Stimulated activated CD4-positive, alpha-beta T cell treated with anti-CD3 and anti-CD28 coated beads, Interleukin-1b, Interleukin-23, amount 100 ng/mL, for 24 hours (primary cell): ENCODE measurements around the gene FAT1.
"Not testable (repeated sequence)": the region's sequence is repeated elsewhere in the genome, so short reads cannot be mapped to it uniquely, and the experiment has no call there.

Experiments
- DNase-seq, 4 experiments: peaks; one replicate each; pipeline ENCODE4 v3.0.0-alpha.2; 2020; ENCODE audit warnings: low read depth in 4 of 4, low spot score in 1 of 4

Gene FAT1, protein sequence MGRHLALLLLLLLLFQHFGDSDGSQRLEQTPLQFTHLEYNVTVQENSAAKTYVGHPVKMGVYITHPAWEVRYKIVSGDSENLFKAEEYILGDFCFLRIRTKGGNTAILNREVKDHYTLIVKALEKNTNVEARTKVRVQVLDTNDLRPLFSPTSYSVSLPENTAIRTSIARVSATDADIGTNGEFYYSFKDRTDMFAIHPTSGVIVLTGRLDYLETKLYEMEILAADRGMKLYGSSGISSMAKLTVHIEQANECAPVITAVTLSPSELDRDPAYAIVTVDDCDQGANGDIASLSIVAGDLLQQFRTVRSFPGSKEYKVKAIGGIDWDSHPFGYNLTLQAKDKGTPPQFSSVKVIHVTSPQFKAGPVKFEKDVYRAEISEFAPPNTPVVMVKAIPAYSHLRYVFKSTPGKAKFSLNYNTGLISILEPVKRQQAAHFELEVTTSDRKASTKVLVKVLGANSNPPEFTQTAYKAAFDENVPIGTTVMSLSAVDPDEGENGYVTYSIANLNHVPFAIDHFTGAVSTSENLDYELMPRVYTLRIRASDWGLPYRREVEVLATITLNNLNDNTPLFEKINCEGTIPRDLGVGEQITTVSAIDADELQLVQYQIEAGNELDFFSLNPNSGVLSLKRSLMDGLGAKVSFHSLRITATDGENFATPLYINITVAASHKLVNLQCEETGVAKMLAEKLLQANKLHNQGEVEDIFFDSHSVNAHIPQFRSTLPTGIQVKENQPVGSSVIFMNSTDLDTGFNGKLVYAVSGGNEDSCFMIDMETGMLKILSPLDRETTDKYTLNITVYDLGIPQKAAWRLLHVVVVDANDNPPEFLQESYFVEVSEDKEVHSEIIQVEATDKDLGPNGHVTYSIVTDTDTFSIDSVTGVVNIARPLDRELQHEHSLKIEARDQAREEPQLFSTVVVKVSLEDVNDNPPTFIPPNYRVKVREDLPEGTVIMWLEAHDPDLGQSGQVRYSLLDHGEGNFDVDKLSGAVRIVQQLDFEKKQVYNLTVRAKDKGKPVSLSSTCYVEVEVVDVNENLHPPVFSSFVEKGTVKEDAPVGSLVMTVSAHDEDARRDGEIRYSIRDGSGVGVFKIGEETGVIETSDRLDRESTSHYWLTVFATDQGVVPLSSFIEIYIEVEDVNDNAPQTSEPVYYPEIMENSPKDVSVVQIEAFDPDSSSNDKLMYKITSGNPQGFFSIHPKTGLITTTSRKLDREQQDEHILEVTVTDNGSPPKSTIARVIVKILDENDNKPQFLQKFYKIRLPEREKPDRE (N-terminal part only)

DNA sequence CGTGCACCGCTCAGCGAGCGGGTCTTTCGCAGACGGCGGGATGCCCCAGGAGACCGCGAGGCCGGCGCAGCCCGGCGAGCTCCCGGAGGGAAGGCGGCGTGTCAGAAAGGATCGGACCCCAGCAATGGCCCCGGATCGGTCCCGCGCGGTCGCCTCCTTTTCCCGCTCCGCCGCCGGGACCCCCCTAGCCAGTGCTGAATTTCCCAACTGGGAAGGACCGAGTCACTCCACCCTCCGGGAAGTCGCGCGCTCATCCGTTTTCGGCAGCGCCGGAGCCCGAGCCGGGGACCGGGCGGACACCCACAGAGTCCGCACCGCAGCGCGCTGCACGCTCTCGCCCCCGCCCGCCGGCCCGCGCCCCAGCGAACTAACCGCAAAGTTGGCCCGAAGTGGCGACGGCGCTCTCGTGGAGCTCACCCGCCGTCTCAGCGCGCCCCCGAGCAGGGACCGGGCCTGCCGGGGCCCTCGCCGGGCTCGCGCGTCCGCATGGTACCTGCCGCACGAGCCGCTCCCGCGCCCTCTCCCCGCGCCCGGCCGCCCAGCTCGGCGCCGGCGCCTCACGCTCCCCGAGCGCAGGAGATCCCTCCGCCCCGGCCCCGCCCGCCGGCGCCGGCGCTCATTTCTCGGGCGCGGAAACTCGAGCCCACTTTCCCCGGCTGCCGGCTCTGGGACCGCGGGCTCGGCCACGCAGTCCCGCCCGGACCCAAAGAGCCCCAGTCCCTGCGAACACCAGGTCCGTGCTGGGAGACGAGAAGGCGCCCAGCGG is at the start of gene FAT1:
Gene FAT1, minus strand, starts transcription at position 565 of the 766 bp plus-strand sequence. CDS start 14,029 bp downstream, outside the sequence.
- DNase-seq = no peak

DNA sequence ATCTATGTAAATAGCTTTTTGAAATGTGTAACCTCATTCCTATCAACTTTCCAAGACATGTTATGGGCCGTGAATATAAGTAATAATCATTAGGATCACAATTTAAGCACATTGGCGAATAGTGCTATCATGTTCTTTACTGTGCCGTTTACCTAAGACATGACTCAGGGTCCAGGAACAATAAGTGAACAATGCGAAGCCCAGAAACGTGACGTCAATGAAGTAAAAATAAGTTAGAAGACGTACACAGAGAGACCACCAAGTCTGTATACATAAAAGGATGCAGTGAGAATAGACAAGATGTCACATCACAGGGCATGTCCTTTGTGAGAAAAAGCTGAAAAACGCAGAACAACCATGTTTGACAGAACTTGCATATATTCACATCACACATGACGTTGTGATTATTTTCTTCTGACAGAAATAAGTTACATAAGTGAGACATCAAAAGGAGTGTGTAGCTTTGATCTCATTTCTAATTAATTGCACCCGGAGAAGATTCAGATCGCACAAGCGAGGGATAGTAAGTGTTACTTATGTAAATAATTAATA is 49.4 kb upstream of the FAT1 start:
- DNase-seq = no peak

DNA sequence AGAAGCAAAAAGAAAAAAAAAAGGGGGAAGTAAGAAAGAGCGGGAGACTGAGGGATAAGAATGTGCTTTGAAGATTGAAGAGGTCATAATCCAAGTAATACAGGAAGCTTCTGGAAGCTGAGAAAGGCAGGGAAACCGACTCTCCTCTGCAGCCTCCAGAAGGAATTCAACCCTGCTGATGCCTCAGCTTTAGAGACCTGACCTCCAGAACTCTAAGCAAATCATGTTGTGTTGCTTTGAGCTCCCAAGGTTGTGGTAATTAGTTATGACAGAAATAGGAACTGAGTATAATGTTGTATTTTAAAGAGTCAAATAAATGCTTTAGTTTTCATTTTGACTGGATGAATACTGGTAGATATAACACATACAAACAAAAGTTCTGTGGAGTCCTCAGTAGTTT is 48.0 kb upstream of the FAT1 start:
- no peak for DNase-seq

DNA sequence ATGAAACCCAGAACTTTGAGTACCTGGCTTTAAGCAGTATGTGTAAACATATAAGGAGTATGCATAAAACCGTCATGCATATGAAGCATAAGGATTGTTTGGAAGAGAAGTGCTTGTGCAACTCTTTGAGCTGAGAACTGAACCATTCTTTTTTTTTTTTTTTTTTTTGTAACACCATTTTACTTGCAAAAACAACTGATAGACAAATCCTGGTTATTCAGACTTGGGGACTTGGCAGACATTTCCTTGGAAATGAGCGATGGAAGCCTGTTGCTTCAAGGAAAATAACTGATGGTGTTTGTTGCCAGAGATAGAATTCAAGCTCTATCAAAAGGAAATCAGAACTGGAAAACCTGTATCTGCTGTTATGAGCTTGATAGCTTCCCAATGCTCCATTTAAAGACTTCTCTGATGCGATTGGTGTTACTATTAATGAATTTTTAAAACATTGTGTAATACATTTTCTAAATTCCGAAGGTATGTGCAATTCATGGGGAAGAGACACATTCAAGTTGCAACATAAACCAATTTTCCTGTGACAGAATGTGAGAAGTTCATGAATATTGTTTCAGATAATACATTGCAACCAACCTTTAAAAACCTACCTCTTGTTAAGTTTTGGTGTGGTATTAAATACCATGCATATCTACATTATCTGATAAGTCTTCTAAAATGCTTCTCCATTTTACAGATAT is 47.0 kb upstream of the FAT1 start:
- no peak for DNase-seq

DNA sequence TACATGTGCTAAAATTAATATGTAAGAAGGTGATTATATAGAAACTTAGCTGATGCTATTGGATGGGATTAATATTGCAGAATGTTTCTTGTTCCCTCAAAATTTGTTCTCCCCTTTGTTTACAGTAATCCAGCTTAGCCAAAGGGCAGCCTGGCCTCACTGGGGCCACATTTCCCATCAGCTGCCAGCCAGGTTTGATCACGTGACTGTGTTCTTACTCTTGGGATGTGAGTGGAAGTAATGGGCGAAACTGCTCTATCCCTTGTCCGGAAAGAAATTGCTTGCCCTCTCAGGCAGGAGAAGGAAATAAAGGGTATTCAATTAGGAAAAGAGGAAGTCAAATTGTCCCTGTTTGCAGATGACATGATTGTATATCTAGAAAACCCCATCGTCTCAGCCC is 44.1 kb upstream of the FAT1 start:
- DNase-seq = no peak

DNA sequence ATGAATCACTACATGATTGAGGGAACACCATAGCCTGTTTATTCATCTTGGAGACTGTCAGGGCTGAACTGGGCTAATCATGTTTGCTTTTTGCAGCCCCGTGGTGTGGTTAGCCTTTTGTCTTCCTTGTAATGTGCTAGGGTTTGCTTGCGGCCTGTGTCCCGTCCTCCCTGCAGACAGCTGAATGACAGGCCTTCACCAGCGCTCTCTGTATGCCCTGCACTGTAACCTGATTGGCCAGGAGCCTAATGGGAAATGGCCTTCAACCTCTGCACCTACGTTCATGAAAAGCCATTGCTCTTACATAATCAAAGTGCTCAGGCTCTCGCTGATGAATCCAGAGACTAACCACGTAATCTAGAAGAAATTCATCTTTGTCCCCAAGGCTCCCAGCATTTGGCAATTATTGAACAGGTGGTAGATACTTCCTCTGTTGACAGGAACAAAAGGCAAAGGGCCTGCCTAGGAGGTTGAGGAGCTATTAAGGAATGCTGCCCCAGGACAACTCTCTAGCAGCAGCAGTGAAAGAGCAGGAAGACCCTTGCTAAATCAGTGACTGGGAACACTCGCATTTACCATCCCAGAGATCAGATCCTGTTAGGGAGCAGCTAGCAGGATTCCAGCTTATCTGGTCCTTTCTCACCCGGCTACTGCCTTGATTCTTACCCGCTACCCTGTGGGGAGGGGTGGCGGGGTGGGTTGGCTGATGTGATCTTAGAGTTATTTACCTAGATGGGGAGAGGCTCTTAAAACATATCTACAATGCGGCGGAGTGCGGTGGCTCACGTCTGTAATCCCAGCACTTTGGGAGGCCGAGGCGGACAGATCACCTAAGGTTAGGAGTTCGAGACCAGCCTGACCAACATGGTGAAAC is 42.3 kb upstream of the FAT1 start:
- DNase-seq = no peak

DNA sequence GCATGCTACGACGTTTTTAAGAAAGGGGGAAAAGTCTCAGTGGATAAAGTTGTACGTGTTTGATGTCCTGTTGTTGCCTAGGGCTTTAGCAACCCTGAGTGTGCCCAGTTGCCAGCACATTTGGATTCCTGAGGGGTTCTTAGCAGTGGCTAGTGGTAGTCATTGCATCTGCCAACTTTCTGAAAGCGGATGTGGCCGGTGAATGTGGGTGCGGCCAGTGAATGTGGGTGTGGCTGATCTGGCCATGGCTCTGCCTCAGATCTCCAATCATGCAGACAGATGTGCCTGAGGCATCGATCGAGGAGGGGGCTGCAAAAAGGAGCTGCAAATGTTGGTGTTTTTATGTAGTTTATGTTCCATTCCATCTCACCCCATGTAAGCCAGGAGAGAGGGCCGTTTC is 41.5 kb upstream of the FAT1 start:
- no peak for DNase-seq

DNA sequence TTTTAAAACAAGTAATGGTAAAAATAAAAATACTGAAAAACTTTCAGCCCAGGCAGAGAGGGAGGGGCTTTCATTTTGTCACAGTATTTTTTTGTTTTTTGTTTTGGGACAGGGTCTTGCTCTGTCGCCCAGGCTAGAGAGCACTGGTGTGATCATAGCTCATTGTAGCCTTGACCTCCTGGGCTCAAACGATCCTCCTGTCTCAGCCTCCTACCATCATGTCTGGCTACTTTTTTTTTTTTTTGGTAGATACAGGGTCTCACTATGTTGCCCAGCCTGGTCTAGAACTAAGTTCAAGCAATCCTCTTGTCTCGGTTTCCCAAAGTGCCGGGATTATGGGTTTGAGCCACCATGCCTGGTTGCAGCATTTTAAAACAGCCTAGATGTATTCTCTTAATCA is 40.8 kb upstream of the FAT1 start:
- DNase-seq = no peak

DNA sequence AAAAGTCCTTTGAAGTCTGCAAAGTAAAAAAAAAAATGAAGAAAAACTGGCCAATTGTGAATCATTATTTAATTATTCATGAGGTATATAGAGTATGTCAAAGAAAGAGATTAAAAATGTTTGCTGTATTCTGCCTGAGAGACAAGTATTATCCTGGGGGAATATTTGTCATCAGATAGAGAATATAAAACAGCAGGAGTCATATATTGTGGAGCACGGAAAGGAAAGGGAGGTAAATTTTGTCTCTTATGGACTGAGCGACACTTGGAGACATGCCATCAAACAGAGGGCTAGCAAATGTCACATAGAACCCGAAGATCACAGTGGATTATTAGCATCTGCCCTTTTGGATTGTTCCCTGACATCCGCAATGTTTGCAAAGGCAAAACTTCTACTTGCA is 39.2 kb upstream of the FAT1 start:
- DNase-seq = no peak

DNA sequence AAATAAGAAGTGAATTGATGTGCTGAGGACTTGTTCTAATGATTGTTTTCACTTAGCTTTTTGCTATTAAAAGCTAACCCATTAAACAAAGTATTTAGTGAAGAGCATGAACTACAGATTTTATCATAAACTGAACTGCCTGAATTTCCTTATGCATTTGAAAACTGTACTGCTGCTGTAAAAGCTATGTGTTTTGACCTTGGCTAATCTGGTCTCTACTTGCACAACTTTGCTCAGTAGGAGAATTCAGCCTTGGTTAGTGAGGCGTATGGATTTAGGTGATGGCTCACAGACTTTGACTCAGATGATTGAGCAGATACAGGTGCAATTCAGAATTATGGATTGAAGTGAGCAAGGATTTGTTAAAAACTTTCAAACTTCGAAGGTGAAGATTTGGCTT is 38.7 kb upstream of the FAT1 start:
- no peak for DNase-seq

DNA sequence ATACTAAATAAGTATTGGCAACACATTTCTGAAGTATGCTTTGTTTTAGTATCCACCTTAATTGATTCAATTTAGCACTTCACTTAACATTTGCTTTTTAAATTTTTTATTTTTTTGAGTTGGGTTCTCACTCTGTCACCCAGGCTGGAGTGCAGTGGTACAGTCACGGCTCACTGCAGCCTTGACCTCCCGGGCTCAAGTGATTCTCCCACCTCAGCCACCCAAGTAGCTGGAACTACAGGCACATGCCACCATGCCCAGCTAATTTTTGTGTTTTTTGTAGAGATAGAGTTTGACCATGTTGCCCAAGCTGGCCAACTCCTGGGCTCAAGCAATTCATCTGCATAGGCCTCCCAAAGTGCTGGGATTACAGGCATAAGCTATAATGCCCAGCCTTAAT is 38.3 kb upstream of the FAT1 start:
- not testable (repeated sequence) for DNase-seq

DNA sequence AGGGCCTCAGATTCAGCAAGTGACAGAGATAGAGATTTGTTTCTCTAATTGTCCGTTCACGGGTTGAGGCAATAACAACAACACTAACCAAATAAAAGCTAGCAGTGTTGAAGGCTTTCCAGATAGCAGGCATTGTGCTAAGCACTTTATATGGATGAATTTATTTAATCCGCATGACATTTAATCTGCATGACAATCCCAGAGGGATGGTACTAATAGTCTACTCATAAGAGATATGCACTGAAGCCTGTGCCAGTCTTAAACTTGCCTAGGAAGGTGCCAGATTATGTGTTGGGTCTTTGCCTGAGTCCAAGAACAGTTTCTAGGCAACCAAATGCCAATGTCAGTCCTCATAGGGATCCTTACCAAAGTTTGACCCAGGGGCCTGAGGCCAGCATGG is 37.7 kb upstream of the FAT1 start:
- DNase-seq = no peak

DNA sequence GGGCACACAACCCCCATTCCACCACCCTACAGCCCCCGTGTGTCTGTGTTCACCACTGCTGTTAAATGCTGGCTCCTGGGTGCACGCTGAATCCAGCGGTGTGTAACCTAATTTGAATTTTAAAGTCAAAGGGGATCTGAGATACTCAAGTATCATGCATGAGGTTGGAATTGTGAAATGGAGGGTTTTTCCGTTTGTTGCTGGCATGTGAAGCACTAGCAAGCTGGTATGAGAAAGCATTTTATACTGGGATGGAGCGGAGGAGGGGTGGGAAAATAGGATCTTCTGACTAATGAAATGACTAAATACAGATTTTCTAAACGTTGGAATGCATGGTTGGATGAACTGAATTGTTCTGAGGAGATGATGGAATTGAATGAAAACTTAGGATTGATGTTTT is 36.9 kb upstream of the FAT1 start:
- DNase-seq = no peak

DNA sequence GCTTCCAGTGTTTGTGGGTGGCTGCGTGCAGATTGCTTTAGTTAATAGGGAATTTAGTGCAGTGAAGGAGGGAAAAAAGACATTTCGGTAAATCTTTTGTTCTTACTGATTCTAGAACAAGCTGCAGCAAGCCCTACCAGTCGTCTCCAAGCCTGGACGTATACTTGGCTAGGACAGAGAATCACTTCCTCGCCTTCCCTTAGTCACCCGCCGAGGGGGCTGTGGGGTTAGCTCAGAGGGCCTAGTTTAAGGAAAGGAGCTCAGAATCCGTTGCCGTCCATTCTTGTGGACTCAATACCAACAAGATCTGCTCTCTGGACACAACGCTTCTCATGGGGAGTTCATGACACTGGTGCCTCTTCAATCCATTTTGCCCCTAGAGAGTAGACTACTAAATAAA is 36.3 kb upstream of the FAT1 start:
- no peak for DNase-seq

DNA sequence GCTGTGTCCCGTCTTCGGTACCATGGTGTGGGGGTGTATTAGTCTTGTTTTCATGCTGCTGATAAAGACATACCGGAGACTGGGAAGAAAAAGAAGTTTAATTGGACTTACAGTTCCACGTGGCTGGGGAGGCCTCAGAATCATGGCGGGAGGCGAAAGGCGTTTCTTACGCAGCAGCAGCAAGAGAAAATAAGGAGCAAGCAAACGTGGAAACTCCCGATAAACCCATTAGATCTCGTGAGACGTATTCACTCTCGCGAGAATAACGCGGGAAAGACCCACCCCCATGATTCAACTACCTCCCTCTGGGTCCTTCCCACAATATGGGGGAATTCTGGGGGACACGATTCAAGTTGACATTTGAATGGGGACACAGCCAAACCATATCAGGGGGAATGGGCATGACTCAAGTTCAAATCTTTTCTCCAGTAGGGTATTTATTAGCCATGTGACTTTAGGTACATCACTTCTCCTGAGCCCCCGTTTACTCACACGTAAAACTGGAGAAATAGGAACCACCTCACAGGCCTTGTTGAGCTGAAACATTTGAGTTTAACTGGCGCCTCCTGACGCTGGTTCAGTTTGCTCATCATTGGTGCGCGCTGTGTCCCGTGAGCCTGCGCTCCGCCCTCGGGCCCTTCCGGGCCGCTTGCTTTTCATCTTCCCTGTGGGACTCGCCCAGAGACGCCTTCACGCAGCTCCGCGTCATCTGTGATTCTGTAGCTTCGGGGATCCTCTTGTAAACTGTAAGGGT is 35.5 kb upstream of the FAT1 start:
- no peak for DNase-seq

DNA sequence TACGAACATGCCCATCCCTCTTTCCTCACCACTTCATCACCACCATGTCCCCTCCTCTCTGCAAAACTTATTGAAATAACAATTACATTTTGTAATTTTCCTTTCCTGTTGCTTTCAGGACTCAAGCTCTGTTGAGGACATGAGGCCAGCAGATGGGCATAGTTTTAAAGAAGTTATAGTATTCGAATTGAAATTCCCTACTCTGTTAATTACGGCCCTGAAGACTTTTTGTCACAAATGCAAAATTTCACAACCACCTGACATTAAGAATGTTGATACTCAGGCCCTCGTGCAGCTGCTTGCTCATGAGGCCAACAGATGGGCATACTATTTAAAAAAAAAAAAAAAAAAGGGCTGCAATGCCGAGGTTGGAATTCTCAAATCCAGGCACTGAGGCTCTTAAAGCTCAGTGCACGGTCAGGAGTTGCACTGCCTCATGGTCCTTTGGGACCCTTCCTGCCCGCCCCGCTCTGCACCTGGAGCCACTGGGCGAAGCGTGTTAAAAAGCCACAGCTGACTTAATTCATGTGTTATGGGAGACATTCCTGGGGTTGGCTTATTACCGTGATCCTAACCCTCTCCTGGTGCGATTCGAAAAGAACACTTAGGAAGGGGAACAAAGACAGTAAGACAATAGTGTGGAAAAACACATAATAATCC is 34.2 kb upstream of the FAT1 start:
- no peak for DNase-seq

DNA sequence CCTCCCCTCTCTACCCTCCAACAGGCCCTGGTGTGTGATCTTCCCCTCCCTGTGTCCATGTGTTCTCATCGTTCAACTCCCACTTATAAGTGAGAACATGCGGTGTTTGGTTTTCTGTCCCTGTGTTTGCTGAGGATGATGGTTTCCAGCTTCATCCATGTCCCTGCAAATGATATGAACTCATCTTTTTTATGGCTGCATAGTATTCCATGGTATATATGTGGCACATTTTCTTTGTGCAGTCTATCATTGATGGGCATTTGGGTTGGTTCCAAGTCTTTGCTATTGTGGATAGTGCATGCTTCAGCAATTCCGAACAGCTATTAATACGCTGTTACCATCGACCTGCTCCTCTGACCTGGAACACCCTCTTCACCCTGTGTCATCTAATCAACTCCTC is 32.9 kb upstream of the FAT1 start:
- DNase-seq = not testable (repeated sequence)
